Fibroblast of skin of left biceps (primary cell): Measurements from ENCODE around the gene PPP2R3B.
"Not testable (repeated sequence)": the region's sequence is repeated elsewhere in the genome, so short reads cannot be mapped to it uniquely, and the experiment has no call there.

Source experiments
- DNase-seq, 2 experiments: peaks; one replicate each; pipeline ENCODE4 v3.0.0-alpha.2; 2013; ENCODE audit warnings: low read depth in 2 of 2

PPP2R3B gene

DNA sequence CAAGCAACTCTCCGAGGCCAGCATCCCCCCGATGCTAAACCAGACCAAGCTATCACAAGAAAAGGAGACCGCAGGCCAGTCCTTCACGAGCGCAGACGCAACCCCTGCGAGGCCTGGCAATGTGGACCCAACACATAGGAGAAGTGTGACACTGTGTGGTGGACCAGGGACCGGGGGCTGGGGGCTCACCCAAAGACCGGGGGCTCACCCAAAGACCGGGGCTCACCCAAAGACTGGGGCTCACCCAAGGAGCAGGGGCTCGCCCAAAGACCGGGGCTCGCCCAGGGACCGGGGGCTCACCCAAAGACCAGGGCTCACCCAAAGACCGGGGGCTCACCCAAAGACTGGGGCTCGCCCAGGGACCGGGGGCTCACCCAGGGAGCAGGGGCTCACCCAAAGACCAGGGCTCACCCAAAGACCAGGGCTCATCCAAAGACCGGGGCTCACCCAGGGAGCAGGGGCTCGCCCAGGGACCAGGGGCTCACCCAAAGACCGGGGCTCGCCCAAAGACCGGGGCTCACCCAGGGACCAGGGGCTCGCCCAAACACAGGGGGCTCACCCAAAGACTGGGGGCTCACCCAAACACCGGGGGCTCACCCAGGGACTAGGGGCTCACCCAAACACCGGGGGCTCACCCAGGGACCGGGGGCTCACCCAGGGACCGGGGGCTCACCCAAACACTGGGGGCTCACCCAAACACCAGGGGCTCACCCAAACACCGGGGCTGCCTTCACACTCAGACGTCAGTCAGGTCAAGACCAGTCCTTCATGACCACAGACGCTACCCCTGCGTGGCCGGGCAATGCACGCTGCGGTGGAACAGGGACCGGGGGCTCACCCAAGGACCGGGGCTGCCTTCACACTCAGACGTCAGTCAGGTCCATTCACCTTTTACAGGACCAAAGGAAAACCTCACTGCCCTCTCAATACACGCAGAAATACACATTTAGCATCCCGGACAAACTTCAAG is 32.9 kb downstream of the PPP2R3B start:
- DNase-seq = no peak

DNA sequence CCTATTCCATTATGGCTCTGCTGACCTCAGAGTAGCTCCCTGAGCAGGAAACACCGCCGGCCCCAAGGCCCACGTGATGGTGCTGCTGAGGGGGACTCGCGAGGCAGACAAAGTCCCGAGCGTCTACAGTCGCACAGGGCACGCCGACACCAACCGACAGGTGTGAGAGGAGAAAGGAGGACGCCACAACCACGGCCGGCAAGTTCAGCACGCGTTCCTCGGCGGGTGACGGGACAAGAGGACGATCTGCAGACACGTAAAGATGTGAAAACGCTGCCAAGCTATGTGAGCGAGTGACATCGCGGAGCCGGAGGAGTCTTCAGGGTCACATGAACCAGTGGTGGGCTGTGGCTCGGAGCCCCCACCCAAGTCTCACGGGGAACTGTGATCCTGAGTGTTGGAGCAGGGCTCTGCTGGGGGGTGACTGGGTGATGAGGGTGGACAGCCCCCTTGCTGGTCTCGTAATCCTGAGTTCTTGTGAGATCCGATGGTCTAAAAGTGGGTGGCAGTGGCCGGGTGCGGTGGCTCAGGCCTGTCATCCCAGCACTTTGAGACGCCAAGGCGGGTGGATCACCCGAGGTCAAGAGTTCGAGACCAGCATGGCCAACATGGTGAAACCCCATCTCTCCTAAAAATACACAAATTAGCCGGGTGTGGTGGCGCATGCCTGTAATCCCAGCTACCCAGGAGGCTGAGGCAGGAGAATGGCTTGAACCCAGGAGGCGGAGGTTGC is 34.0 kb downstream of the PPP2R3B start:
- no peak for DNase-seq

DNA sequence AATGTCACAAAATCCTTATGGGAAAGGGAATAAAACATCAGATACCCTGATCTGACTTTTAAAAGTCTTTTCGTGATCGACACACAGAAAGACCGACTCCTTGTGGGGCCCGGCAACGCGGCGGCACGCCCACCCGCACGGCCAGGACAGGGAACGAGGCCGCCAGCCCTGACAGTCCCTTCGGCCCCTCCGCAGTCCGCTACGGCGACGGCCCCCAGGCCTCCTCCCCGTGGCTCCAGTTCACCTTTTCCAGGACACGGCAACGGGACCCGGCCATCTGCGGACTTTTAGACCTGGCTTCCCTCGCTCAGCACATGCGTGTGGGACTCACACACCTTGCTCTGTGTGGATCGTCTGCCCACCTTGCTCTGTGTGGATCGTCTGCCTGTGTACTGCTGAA is 34.5 kb downstream of the PPP2R3B start:
- no peak for DNase-seq

DNA sequence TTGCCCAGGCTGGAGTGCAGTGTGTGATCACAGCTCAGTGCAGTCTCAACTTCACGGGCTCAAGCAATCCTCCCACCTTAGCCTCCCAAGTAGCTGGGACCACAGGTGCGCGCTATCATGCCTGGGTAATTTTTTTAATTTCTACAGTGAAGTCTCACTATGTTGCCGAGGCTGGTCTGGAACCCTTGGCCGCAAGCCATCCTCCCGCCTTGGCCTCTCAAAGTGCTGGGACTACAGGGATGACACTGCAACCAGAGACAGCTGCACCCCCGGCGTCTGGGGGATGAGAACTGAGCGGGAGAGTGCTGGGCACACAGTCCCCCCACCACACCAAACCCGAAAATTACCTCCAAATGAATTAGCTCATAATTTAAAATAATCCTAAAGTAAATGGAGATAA is 35.0 kb downstream of the PPP2R3B start:
- DNase-seq = no peak

DNA sequence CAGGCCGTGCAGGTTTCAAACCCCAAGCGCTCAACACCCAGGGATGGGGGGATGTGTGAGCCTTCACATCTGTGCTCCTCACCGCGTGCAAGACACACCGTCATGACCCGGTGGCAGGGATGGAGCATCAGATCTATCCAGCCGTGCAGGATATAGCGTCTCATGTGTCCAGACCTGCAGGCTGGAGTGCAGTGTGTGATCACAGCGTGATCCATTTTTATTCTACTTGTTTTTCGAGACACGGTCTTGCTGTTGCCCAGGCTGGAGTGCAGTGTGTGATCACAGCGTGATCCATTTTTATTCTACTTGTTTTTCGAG is 35.4 kb downstream of the PPP2R3B start:
- DNase-seq = not testable (repeated sequence)

DNA sequence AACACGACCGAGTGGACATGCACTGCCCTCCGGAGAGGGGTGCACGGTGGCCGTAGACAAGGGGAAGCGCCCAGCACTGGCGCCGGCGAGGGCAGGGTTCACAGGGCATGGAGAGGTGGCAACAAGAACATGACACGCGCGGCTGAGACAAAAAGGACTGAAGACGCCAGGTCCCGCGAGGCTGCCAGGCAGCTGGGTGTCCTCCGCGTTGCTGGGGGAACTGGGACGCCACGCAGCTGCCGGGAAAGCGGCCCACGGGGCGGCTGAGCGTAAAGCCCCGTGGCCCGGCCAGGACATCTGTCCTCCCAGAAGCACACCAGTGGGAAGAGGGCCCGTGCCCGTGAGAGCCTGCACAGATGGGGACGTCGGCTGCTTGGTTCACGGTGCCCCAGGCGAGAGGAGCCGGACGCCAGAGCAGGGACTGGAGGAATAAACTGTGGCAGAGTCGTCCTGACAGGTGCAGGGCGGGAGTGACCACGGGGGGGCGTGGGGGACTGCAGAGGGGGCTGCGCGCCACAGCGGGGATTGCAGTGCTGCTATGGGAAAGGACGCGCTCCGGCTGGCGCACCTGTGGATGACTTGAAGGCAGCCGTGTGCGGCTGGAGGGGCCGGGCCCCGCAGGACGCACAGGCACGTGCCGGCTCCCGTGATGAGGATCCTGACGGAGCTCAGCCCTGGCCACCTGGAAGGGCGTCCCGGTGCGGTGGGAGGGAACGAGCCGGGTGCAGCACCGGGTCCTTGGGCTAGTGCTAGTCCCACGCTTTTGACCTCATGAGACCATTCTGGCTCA is 36.0 kb downstream of the PPP2R3B start:
- DNase-seq = no peak

DNA sequence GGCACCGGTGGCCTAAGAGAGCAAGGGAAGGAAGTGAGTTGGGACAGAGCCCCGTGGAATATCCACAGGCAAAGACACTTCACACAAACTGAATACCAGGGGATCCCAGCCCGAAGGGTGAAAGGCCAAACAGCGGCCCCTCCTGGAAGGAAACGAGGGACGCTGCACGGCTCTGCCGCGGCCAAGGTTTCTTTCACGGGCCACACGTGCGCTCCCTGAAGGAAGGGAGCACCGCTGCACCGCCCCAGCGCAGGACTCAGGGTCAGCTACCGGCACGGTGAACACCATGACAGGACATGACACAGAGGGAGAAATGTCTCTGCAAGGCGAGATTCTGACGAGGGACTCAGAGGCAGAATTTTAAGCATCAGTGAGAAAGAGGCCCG is 36.6 kb downstream of the PPP2R3B start:
- no peak for DNase-seq

DNA sequence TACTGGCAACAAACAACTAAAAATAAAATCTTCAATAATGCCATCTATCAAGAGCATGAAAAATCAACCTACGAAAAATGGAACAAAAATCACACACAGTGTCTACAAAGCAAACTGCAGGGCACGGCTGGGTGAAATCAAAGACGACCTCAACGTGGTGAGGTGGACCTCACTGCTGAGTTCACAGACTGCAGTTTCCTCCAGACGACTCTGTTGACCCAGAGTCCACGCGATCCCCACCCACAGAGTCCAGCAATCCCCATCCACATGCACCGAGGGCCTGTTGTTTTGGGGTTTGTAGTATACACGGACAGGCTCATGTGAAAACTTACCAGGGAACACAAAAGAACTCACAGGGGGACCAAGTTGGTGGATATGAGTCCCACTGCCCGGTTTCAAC is 37.0 kb downstream of the PPP2R3B start:
- DNase-seq = no peak

DNA sequence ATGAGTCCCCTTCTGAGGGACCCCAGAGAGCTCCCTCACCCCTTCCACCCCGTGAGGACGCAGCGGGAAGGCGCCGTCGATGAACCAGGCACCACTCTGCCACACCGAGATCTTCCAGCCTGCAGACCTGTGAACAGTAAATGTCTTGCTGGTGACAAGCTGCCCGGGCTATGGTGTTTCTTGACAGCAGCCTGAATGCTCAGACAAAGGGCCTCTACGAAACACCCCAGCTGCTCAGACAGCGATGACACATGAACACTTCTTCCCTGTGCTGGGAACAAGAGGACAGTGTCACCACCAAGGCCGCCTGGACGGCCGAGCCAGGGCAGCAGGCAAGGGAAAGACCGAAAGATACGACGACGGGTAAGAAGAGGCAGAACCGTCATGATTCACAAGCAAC is 37.5 kb downstream of the PPP2R3B start:
- DNase-seq = no peak

DNA sequence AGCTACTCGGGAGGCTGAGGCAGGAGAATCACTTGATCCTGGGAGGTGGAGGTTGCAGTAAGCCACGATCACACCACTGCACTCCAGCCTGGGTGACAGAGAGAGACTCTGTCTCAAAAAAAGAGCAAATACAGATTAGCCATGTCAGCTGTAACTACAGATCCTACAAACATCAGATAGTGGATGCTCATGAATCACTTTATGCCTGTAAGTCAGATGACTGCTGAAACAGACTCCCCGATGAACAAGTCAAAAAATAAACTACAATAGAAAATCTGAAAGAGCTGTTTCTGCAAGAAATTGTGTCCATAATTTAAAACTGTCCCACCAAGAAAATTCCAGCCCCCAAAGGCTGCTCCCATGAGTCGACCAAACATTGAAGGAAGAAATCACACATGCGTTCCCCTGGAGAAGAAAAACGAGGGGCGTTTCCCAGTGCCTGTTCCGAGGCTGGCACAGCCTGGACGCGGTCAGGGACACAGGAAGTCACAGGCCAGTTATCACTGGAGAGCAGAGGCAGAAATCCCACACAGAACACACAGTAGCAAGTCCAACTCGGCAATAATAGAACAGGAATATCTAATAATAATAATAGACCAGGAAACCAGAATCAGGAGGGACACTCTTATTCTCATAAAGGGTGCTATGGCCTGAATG is 38.1 kb downstream of the PPP2R3B start:
- no peak for DNase-seq

DNA sequence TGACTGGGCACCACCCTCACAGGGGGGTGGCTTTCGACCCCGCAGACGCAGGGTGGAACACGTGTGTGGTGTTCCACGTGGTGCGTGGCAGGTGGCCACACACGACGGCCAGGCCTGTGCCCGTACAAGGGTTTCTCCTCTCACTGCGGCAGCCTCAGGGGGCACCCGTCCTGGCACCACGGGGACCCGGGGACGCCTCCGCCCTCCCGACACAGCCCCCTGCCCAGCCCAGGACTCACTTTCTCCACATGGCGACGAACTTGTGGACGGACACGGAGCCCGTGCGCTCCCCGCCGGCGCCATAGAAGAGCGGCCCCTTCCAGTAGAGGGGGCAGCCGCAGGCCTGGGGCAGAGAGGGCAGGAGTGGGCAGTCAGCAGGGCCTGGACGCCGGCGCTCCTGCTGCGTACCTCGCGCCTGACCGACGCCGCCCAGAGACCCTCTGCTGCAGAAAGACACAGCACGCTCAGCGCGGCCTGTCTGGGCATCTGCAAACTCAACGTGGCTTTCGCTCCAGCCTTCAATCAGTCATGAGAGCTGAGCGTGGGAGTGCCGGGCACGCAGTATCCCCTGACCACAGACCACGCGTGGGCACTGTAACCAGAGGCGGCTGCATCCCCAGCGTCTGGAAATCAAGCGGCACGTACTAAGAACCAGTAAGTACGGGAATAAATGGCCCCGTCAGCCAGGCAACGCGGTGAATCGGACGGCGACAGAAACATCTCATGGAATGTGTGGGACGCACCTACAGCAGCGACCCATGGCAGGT is 39.2 kb downstream of the PPP2R3B start:
- no peak for DNase-seq

DNA sequence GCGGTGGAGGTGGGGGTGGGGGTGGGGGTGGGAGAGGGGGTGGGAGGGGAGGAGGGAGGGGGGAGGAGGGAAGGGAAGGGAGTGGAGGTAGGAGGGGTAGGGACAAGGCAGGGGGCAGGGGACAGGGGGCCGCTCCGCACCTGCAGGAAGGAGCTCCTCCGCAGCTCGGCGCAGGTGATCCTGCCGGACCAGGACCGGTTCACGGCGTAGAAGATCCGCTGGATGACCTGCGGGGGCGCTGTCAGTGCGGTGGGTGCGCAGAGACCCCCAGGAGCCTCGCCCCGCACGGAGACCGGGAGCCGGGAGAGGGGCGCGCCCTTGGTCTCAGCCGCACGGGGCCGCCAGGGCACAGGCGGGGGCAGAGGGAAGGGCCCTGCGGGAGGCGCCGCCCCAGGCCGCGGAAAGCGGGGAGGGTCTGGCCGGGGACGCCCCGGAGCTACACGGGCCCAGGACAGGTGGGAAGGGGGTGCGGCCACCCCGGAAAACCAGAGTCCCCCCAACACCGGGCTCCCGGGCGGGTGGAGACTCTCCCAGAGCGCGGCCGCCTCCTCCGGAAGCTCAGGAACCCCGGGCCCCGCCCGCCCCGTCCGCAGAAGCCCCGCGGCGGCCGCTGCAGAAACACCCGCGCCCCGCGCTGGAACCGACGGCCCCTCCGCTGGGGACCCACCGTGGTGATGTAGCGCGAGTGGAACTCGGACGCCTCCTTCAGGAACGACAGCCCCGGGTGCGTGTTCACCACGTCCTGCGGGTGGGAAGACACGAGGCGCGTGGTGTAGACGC is 40.5 kb downstream of the PPP2R3B start:
- DNase-seq = no peak

DNA sequence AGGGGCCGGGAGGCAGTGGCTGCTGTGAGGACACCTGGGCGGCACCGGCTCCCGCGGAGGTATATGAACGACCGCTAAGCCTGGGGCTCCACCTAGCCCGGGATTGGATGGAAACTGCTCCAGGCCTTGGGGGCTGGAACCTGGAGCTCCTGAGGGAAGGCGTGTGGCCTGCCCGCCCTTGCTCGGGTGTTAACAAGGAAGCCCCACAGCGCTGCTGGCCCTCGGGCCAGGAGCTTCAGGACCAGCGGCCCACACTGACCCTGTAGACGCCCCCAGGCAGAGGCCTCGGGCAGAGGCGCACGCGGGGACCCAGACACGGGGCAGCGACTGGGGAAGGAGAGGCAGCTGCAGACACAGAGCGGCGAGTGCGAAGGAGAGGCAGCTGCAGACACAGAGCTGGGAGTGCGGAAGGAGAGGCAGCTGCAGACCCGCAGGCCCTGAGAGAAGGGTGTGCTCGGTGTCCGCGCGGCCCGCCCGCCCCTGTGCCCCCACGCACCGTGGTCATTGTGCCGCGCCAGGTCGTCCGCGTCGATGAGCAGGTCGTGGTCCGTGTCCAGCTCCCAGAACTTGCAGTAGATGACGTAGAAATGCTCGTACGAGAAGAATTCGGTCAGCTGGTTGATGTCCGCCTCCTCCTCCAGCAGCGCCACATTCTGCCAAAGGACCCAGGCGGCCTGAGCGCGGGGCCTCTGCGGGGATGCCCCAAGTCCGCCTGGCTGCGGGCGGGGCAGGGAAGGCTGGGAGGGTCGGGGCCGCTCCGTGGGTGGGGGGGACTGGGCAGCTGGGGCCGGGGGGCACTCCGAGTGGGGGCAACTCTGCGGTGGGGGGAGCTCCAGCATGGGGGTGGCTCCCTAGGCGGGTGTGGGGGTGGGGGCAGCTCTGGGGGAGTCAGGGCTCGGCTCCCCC is 41.4 kb downstream of the PPP2R3B start:
- no peak for DNase-seq

DNA sequence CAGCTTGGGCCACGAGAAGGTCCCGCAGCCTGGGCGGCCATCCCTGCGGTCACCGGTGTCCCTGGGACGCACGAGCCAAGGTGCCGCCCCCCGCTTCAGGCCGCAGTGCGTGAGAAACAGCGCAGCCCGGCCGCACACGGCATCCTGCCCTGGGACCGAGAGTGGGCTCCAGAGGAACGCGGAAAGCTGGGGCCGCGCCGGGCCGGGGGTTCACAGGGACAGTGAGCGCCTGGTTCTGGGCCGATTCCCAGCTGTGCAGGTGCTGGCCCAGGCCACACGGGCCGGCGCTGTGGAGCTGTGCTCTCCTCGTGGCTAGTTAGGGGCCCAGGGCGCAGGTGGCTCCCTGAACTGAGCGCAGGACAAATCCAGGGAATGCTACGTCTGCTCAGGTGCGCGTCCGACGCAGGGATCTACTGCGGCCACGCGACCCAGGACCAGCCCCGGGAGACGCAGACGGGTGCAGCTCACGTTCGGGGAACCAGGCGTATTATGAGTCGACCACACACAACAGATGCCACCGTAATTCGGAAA is 42.3 kb downstream of the PPP2R3B start:
- no peak for DNase-seq

DNA sequence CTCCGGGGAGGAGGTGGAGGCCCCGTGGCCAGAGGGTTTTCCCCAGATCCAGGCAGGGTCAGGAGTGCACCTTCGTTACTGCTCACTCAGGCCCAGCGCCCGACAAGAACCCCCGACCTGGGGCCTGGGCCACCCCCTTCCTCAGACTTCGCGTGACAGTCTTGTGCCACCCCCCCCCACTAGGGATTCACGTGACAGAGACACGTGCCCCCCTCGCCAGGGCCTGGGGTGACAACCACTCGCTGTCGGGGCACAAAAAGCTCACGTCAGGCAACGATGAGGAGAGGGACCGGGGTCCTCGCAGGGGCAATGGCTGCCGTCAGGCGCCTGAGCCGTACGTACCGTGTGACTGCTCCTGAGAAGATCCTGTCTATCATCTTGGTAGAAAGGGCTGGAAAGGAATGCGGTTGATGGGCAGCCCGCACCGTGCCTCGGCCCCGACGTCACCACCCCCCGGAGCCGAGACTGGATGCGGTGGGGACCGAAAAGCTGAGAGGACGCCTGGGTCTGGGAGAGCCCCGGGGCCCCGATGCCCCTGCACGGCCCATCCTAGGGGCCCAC is 45.1 kb downstream of the PPP2R3B start:
- no peak for DNase-seq

DNA sequence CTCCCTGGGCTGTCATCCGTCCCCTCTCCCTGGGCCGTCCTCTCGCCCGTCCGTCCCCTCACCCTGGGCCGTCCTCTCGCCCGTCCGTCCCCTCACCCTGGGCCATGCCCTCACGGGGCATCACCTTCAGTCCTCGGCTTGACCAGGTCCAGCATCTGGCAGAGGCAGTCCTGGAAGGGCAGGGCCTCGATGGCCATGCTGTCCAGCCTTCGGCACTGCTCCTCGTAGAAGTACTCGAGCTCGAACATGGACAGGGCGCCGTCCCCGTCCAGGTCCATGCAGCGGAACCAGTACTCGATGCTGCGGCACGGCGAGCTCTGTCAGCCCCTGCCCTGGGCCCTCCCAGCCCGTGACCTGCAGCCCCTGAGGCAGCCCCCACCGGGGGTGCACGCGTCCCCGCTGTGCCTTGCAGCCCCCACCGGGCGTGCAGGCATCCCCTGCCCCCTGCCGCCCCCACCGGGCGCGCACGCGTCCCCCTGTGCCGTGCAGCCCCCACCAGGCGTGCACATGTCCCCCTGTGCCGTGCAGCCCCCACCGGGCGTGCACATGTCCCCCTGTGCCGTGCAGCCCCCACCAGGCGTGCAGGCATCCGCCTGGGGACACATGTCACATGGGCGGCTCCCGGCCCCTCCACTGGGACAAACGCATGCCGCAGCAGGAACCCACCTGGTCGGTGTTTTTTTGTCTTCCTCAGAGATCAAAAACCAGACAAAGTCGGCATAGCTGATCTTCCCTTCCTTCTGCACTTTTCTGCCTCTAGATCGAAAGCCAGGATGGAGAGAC is 45.9 kb downstream of the PPP2R3B start:
- no peak for DNase-seq

DNA sequence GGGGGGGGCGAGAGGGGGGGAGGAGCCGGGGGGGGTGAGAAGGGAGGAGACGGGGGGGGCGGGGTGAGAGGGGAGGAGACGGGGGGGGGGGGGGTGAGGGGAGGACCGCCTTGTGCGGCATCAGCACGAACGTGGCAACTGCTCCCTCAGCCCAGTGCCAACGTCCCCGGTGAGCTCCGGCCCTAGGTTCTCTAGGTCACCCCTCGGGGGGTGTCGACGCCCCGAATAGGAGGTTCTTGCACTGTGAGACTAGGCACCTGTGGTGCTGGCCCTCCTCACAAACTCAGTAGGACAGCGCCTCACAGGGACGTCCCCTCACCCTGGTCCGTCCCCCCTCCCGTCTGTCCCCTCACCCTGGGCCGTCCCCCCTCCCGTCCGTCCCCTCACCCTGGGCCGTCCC is 46.6 kb downstream of the PPP2R3B start:
- DNase-seq = no peak

DNA sequence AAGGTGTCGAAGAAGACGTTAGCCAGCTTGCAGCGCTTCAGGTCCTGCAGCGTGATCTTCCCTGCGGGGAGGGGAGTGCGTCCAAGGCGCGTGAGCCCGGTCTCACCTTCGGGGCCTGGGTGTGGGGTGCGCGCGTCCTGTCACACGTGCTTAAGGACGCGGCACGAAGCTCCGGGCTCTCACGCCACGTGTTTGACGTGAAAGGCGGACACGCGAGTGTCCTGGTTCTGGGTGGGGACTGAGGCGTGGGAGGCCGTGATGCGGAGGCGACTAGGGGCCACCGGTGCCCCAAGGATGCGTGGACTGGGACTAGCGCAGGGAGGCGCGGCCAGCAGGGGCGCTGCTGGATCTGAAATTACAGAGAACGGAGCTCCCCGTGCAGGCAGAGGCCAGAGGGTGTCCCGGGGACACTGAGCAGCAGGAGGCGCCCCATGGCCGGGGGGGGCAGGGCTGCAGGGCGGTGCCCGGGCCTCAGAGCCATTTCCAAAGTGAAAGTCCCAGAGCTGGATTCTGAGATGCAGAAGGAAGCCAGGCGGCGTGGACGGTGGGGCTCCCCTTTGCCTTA is 47.8 kb downstream of the PPP2R3B start:
- no peak for DNase-seq
